Esophagus squamous epithelium (tissue), 5 donors: ENCODE results near the gene METTL24. TPM values are rescaled to one million over a fixed set of nuclear protein-coding genes. Genes with fewer than 3 reads are reported as not detected.

Source experiments
- DNase-seq: peaks from one replicate; lab custom pipeline; 2025; lab: John Stamatoyannopoulos, UW
- H3K27ac ChIP-seq, 4 donors: fragments of 200-600 bp; sonication (generic); one replicate each; pipeline ENCODE4 v1.5.1; 2016 to 2019; ENCODE audit warnings: mild to moderate bottlenecking in 1 of 4
- H3K27me3 ChIP-seq, 4 donors: fragments of 200-600 bp; sonication (generic); 1 replicate in 3 of 4; 2 replicates in 1 of 4; pipeline versions ENCODE4 v1.5.1 to v1.6.0; 2017 to 2021; ENCODE audit warnings: antibody characterized with exemption in 1 of 4
- H3K36me3 ChIP-seq, 3 donors: fragments of 200-600 bp; sonication (generic); one replicate each; pipeline ENCODE4 v1.5.1; 2016 to 2019
- H3K4me1 ChIP-seq, 3 donors: fragments of 200-600 bp; sonication (generic); one replicate each; pipeline ENCODE4 v1.5.1; 2017 to 2019
- H3K4me3 ChIP-seq, 4 donors: fragments of 200-600 bp; sonication (generic); 1 replicate in 3 of 4; 2 replicates in 1 of 4; pipeline ENCODE4 v1.5.1; 2016 to 2019; ENCODE audit warnings: mild to moderate bottlenecking in 2 of 4, moderate library complexity in 1 of 4
- H3K9me3 ChIP-seq, 3 donors: fragments of 200-600 bp; sonication (generic); one replicate each; pipeline ENCODE4 v1.5.1; 2016 to 2019
- POLR2A ChIP-seq, 4 donors: fragments of 450-650 bp; IDR thresholded peaks; one replicate each; pipeline ENCODE4 v1.6.1; 2017; ENCODE audit warnings: antibody characterized with exemption in 4 of 4, mild to moderate bottlenecking in 4 of 4, moderate library complexity in 3 of 4
- WGBS, 2 donors: methylation state at CpG; one replicate each; pipeline ENCODE4 v1.1.5; 2018; 5-methylcytosine and 5-hydroxymethylcytosine counted together
- intact Hi-C: fragments of 100-400 bp; cut with DNase I; formaldehyde crosslinking; loops from one replicate; pipeline ENCODE4 v1.15.0; 2022
- total RNA-seq, 4 donors: library from RNA; depleted of rRNA; stranded (reverse); fragments of >200 nt; gene quantifications; one replicate each; pipeline ENCODE4 v1.1.0, GENCODE V29; 2016
- TF ChIP-seq, protein P1 (sequence below), 6 experiments: fragments of 450-650 bp in 4 of 6; fragments of 200-600 bp in 2 of 6; sonication (generic) in 2 of 6; IDR thresholded peaks; one replicate each; pipeline ENCODE4 v1.5.1; 2016 to 2019; ENCODE audit warnings: antibody characterized with exemption in 6 of 6, mild to moderate bottlenecking in 4 of 6, moderate library complexity in 4 of 6
- donor health status: DM: yes; HTN: yes; CAD: no.

Gene METTL24
- total RNA-seq, 4 donors from 2014 or later = 0.57 to 4.0 (median 0.83) TPM; not detected in 1

DNA sequence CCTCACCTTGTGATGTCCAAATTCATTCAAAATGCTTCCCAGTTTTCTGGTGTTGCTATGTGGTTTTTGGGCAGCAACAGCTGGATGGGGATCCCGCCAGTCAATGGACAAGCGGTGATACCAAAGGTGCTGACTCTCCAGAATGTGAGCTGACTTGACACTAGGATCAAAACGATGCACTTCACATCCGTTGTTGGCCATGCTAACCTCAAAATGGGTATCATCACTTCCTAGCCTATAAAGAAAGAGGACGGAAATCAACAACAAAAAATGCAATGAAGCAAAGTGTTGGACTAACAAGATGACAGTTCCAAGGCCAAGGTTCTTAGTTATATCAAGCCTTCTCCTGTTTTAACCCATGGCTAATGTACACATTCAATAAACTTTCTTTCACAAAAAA is 59.2 kb downstream of the METTL24 start:
- intact Hi-C loops = no loop called here
- no peaks in the 10 kb centered on the region for H3K36me3 ChIP-seq
- WGBS, 2 donors = 72 to 81% methylated on average over 5 of the region's 5 CpGs
- no peak for DNase-seq
- H3K27me3 ChIP-seq = no peaks in the 10 kb centered on the region
- TF ChIP-seq, protein P1, sequence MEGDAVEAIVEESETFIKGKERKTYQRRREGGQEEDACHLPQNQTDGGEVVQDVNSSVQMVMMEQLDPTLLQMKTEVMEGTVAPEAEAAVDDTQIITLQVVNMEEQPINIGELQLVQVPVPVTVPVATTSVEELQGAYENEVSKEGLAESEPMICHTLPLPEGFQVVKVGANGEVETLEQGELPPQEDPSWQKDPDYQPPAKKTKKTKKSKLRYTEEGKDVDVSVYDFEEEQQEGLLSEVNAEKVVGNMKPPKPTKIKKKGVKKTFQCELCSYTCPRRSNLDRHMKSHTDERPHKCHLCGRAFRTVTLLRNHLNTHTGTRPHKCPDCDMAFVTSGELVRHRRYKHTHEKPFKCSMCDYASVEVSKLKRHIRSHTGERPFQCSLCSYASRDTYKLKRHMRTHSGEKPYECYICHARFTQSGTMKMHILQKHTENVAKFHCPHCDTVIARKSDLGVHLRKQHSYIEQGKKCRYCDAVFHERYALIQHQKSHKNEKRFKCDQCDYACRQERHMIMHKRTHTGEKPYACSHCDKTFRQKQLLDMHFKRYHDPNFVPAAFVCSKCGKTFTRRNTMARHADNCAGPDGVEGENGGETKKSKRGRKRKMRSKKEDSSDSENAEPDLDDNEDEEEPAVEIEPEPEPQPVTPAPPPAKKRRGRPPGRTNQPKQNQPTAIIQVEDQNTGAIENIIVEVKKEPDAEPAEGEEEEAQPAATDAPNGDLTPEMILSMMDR (IDR thresholded peaks at IDR 0.05) = no peak
- no peak for TF ChIP-seq POLR2A (IDR thresholded peaks at IDR 0.05)
- H3K9me3 ChIP-seq = no peaks in the 10 kb centered on the region
- H3K4me3 ChIP-seq = no peak overlapping the region
- peaks cover 0 to 29% (median 0%) of the 10 kb centered on the region in 3 donors for H3K4me1 ChIP-seq
- H3K27ac ChIP-seq = no peak overlapping the region

GRCh38 chr6:110298411-110298810 is 59.7 kb downstream of the METTL24 start:
- H3K27ac ChIP-seq = no peak overlapping the region
- H3K27me3 ChIP-seq = no peaks in the 10 kb centered on the region
- WGBS, 2 donors = 29 to 31% methylated on average over 2 of the region's 2 CpGs
- H3K9me3 ChIP-seq = no peaks in the 10 kb centered on the region
- intact Hi-C loops = no loop called here
- H3K4me3 ChIP-seq = no peak overlapping the region
- no peak for TF ChIP-seq POLR2A (IDR thresholded peaks at IDR 0.05)
- TF ChIP-seq, protein P1 (IDR thresholded peaks at IDR 0.05) = no peak
- H3K36me3 ChIP-seq = no peaks in the 10 kb centered on the region
- no peak for DNase-seq
- peaks cover 0 to 29% (median 0%) of the 10 kb centered on the region in 3 donors for H3K4me1 ChIP-seq

GRCh38 chr6:110296241-110297025 is 61.7 kb downstream of the METTL24 start:
- TF ChIP-seq, protein P1 (IDR thresholded peaks at IDR 0.05) = no peak
- no peak for TF ChIP-seq POLR2A (IDR thresholded peaks at IDR 0.05)
- H3K9me3 ChIP-seq = no peaks in the 10 kb centered on the region
- 62 to 68% methylated on average over 11 of the region's 11 CpGs for WGBS, 2 donors
- H3K27ac ChIP-seq = no peak overlapping the region
- no peaks in the 10 kb centered on the region for H3K27me3 ChIP-seq
- no peaks in the 10 kb centered on the region for H3K36me3 ChIP-seq
- H3K4me1 ChIP-seq = peaks cover 0 to 29% (median 0%) of the 10 kb centered on the region in 3 donors
- intact Hi-C loops = no loop called here
- H3K4me3 ChIP-seq = no peak overlapping the region
- no peak for DNase-seq

GRCh38 chr6:110295451-110296165 is 62.5 kb downstream of the METTL24 start:
- Histone ChIP-seq H3K36me3 (no peaks in the 10 kb centered on the region), H3K27me3 (no peaks in the 10 kb centered on the region)
- WGBS, 2 donors = 34 to 53% methylated on average over 5 of the region's 5 CpGs

More at GRCh38 chr6:110295451-110296165, 62.5 kb downstream of the METTL24 start:
- TF ChIP-seq, protein P1 (IDR thresholded peaks at IDR 0.05) = no peak
- TF ChIP-seq POLR2A (IDR thresholded peaks at IDR 0.05) = no peak
- H3K27ac ChIP-seq = peak overlapping the region in 2 of 4 donors; percentile 39 to 70
- DNase-seq = no peak
- intact Hi-C loops = no loop called here
- no peak overlapping the region for H3K4me3 ChIP-seq
- H3K4me1 ChIP-seq = peaks cover 0 to 29% (median 0%) of the 10 kb centered on the region in 3 donors
- H3K9me3 ChIP-seq = no peaks in the 10 kb centered on the region
